ENCODE data around the gene CCDC148.

Gene CCDC148

DNA sequence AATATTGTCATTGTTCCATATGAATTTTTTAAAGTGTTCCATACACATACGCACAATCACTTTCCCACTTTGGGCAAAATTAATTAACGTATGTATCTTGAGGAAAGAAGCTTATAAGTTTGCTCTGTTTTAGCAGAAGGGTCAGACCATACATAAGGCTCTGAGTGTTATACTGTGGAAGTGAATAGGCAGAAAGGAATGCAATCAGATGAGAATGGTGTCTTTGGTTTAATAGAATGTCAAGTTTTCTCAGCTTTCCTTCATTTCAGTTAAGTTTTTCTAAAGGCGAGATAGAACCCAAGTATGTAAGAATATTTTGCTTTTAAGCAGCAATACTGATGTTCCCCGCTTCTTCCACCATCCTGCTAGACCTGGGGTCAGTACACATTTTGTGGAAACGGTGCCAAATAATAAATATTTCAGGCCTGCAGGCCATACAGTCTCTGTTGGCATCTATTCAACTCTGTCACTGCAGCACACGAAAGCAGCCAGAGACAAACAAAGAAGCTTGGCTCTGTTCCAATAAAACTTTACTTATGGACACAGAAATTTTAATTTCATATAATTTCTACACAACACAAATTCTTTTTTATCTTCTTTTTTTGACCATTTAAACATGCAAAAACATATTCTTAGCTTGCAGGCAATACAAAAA lies 254.3 kb downstream of the CCDC148 start:
- DNase-seq, result no peak

DNA sequence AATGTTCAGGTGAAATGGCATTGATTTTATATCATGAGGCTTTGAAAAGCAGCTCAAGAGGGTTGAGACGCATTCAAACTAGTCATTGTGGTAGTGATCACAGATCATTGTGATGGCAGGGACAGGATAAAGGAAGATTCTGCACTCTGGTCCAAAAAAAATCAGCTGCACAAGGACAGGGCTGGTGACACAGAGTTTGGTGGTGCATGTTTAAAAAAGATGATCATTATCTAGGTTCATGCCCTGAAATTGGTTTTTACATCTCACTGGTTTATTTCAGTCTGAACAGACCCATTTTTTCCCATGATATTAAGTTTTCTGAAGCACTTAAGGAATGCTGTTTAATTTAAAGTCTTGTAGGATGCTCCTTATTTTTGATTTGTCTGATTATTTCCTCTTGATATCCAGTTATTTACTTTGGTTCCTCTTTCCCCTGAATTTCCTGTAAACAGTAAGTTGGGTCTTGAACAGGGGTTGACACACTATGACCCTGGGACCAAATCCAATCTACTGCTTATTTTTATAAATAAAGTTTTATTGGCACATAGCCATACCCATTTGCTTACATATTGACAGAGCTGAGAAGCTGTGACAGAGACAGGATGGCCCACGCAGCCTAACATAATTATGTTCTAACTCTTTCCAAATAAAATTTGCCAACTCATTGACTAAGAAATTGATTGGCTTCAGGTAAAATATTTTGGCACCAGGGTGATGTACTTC lies 256.5 kb downstream of the CCDC148 start:
- no peak for DNase-seq

DNA sequence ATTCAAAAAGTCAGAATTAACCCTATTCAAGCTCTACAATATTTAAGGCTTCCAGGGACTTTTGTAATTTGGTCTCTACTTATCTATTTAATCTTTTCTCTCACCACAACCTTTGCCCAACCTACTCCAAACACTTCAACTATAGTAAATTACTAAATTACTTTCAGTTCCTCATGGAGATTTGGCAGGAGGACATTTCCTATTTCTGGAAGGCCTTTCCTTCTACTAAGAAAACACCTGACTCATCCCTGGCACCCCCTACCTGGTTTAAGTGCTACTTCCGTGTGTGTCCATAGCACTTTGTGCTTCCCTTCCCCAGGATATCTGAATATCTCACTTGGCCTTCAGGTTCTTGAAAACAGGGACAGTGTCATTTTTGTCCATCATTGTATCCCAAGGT lies 258.6 kb downstream of the CCDC148 start:
- no peak for DNase-seq

DNA sequence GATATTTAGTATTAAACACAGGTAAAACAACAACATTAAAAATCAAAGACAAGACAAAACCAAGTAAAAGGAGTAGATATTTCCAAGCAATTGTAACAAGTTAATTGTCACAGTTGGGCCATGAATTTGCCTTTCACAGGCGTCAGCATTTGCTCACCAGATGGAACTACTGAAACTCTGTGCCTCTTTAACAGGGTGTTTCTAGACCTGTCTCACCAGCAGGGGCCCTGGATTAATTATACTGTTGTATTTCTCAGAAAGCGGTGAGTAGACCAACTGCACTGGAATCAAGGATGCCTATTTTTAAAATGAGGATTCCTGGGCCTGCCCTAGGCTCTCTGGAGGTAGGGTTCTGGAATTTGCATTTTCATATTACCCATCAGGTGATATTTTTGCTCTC lies 262.3 kb downstream of the CCDC148 start:
- no peak for DNase-seq

DNA sequence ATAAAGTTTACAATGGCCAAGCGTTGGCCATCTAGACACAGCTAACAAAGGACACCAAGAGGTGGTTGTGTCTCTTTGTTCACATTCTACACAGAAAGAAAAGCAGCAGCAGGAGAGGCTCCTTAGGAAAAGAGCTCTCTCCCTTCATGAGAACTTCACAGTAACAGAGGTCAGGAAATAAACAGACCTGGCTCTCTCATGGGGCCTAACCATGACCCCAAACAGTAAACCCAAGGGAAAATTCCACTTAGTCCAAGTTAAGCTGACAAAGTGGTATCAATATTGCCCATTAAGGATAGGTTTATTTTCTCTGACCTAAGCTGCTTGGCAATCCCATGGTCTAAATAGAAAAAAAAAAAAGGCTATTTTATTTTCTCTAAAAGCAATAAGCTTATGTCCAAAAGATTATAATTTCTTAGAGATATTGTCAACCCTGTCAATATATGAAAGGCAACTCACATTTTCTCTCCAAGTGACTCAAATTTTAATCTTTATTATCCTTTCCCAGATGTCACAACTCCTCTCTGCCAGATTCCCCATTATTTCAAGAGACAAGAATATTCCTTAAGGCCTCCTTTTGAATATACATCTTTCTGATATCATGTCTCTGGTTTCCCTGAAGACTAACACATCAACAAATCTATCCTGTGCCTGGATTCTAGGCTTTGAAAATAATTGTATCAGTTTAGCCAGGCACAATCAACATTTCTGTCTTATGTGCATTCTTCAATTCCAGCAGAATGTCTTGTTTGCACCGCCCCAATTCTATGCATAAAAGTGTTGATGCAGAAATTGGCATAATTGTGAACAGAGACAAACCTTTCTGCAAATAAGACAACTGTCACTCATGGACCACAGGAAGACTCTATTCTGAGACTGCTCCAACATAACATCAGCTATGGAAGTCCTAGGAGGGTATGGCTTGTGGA lies 263.8 kb downstream of the CCDC148 start:
- no peak for DNase-seq

DNA sequence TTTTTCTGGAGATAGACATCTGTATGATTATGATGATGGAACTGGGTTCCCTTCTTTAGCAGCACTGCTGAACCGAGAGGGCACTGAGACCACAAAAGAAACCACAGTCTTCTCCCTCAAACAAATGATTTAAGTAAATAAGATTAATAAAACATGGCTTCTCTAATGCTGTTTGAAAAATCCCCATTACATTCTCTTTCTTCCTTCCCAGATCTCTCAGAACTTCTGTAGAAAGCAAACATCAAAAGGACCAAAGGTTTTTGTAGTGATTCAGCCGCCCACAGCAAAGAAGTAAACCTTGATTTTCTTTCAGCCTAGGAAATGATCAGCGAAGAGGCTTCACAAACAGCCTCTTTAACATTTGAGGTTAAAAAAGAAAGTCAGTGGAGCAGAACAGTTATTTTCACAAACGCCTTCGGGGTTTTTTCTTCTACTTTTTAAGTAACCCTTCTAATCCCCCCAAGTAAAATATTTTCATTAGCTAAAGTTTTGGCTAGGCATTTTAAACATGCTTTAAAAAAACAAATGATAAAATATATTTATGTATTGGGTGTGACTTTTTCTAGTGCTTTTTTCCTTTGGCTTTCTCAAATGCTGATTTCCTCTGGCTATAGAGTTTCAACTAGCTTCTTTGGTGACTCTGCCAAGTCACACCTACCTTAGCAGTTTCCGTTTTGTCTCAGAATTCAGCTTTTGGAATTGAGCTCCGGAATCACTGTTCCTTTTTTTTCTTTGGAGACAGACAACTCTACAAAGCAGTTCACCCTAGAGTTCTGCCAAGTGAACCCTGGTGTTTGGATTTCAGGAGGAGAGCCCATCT lies 265.3 kb downstream of the CCDC148 start:
- no peak for DNase-seq

DNA sequence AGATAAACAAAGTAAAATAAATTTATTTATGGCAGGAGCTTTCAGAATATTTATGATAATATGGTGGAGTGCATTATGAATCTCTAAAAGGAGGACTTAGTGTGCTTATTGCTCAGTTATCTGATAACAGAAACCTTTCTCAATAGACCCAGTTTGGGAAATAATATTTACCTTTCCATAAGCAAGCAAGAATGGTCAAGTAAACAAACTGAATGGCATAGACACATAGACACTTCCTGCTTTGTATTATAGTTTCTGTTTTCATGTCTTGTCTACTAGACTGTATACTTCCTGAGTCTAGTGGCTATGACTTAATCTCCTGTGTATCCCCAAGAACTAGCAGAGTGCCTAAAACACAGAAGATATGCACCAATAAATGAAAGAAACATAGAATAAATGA lies 267.0 kb downstream of the CCDC148 start:
- no peak for DNase-seq

DNA sequence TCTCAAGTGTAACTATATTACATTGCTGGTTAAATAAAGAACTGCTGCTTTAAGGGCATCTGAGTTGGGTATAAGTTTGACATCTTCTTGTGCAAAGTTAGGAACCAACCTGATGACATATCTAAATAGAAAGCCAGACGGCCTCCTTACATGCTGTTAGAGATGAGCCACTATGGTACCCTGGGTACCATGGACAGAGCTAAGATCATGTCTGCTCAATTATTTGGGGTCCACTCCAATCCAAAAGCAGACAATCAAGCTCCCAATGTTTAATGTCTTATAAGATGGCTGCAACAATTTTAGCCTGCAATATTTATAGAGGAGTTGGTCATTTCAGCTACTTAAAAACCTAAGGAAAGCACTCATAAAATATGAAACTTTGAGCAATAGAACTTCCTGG lies 268.6 kb downstream of the CCDC148 start:
- DNase-seq, result no peak

DNA sequence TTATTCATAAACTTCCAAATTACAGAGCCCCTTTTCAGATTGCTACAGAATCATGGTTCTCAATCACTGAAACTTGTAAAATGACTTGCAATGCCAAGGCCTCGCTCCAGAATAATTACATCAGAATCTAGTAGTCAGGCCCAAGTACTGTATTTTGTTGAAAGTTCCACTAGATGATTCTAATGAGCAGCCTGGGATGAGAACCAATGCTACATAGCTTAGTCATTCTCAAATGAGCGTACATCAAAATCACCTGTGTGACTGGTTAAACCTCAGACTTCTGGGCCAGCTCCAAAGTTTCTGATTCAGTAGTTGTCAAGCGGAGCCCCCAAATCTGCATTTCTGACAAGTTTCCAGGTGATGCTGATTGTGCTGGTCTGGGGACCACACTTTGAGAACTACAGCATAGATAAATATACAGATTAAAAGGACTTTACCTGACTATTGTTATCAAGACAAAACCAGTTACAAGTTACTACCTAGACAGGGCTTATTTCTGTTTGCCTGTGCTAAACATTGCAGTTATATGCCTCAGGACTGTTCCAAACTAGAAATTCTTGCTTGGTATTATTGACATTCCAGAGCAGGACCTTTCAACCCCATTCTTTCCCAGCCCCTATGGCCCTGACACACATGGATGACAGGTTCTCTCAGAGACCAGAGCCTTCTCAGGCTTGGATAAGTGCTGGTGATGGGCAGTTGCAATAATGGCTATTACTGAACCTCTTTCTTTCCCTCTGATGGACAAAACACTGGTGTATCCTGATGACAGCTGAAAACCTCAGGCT lies 271.8 kb downstream of the CCDC148 start:
- no peak for DNase-seq

DNA sequence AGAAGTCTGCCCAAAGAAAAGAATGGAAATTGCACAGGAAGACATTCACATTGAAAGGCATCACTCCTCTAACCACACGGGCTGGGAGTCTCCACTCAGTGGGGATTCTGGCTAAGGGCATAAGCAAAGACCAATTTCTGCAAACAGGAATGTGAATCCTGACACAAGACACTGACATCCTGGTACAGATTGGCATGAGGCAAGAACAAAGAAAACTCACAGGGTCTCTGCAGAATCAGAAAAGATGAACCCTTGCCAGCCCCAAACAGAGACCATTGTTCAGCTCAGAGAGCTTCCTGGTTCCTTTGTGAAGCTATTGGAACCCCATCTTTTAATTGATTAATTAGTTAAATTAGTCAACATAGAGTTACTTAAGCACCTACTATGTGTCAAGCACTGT lies 272.6 kb downstream of the CCDC148 start:
- no peak for DNase-seq

DNA sequence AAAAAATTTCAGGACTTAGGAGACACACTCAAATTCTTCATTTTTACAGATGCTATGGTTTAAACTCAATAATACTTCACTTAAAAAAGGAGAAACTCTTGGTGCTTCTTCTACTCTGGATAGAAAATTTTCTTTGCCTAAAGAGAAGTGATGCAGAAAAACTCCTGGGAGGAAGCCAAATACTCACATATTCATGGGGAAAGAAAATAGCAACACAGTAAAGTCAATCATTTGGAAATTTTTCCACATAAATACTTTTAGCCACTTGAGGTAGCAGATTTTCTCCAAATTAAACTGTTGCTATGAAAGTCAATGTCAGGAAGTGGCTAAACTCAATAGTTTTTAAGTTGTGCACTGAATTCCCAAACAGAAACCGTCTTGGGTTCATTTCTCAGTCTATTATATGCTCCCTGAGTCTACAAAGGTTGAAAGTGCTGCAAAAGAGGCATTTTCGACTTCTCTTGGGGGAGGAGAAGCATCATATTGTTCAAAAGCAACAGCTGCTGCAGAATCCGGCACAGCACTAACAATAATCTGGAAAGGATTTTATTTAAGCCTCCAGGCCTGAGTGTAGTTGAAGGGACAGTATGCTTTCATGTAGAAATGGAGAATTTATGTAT lies 273.8 kb downstream of the CCDC148 start:
- DNase-seq, result no peak

DNA sequence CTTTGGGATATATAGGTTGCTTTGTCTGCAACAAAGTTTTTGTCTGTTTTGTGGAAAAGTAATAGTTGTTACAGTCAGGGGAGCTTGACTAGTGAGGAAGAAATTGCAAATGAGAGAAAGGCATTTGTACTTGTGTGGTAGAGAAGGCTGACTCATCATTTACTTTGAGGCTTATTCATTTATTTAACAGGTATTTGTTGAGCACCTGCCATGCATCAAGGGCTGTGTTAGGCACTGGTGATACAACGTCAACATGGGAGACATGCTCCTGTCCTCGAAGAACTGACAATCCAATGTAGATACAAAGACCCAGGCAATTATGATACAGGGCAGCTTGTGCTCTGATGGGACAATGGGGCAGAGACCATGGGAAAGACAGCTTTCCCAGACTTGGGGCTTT lies 275.4 kb downstream of the CCDC148 start:
- no peak for DNase-seq

DNA sequence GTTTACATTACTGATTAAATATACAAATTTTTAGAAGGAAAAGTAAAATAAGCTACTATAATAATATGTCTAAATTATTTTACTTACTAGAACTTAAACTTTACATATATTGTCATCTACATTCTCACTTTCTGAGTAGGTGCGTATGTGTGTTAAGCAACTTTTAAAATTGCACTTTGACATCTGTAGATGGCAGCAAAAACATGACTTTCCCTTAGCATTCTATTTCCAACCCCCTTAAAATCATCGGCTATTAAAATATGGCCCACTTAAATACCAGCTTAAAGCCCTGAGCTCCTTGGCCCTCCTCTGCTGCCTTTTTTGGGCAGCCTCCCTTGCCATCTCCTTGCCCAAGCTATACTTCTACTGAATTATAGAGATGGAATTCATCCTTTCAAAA lies 276.9 kb downstream of the CCDC148 start:
- peak; percentile 17 for DNase-seq

DNA sequence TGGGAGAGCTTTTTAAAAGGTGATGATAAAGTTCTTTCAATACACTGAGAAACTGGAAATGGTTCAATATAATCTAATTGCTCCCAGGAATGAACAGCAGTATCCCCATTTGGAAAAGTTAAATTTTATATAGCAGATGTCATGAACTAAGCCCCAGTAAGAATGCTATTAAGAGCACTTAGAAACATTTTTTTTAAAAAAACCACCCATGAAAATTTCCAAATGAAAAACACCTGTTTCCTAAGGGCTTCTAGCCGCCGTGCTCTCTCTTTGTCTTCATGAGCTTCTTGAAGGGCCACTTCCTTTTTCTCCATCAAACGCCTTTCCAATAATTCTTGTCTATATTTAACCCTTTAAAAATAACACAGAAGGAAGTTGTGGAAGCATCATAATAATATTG lies 277.9 kb downstream of the CCDC148 start:
- DNase-seq, result no peak

DNA sequence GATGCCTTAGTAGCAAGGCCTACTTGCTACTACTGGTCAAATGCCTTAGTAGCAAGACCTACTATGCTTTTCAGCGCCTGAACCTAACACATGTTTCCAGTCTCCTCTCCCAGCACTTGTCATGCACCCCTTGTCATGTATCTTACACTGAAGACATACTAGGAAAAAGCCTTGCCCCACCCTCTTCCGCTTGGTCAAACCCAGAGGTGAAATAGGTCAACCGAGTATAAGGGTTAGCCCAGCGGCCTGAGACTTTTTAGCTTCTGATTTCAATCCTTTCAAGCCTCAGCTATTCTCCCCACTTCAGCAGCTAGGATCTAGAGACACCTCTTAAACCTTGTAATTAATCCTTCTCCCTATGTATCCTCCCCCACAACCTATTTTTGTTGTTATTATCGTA lies 281.6 kb downstream of the CCDC148 start:
- no peak for DNase-seq

DNA sequence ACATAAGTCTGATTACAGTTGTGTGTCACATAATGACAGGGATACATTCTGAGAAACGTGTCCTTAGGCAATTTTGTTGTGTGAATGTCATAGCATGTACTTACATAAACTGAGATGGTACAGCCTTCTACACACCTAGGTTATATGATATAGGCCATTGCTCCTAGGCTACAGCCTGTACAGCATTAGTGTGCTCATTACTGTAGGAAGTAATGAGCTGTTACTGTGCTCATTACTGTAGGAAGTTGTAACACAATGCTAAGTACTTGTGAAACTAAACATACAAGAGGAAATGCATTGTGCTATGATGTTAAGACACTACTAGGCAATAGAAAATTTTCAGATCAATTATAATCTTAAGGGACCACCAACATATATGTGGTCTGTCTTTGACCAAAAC lies 282.1 kb downstream of the CCDC148 start:
- no peak for DNase-seq

DNA sequence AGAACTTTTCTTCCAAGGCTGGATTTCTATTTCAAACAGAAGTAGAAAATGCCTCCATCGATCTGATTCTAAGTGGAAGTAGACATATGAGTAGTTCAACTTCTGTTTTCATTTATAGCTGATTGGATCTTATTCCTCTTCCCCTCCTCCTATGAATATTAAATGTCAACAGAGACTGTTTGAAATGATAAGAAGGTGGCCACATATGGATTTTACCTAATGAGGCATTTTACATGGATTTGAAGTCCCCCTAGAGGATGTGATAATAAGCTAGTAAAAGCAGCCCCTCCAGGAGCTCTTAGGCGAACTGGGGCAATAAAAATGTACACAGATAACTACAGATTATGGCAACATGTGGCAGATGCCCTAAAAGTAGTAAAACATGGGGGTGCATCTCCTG lies 283.8 kb downstream of the CCDC148 start:
- no peak for DNase-seq

DNA sequence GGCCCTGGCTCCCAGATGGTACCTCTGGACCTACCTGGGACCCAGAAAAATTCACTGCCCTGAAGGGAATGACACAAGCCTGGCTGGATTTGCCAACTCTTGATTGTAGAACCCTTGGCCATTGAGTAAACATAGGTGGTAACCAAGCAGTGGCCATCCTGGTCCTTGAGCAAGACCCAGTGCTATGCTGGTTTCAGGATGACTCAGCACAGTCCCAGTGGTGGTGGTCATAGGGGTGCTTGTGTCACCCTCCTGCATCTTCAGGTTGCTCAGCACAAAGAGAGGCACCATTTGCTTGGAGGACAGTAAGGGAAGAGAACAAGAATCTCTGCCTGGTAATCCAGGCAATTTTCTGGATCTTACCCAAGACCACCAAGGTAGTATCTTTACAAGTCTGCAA lies 302.0 kb downstream of the CCDC148 start:
- DNase-seq, result no peak

DNA sequence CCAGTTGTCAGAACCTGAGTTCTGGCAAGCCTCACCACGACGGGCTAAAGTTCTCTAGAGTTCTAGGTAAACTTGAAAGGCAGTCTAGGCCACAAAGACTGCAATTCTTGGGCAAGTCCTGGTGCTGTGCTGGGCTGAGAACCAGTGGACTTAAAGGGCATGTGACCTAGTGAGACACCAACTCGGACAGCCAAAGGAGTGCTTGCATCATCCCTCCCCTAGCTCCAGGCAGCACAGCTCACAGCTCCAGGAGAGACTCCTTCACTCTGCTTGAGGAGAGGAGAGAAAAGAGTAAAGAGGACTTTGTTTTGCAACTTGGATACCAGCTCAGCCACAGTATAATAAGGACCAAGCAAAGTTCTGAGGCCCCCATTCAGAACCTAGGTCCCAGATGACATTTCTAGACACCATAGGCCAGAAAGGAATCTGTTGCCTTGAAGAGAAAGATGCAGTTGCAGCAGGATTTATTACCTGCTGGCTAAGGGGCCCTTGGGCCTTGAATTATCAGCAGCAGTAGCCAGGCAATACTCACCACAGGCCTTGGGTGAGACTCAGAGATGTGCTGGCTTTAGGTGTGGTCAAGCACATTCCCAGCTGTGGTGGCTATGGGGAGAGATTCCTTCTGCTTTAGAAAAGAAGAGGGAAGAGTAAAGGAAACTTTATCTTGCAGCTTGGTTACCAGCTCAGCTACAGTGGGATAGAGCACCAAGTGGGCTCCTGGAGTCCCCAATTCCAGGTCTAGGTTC lies 303.1 kb downstream of the CCDC148 start:
- DNase-seq, result no peak

DNA sequence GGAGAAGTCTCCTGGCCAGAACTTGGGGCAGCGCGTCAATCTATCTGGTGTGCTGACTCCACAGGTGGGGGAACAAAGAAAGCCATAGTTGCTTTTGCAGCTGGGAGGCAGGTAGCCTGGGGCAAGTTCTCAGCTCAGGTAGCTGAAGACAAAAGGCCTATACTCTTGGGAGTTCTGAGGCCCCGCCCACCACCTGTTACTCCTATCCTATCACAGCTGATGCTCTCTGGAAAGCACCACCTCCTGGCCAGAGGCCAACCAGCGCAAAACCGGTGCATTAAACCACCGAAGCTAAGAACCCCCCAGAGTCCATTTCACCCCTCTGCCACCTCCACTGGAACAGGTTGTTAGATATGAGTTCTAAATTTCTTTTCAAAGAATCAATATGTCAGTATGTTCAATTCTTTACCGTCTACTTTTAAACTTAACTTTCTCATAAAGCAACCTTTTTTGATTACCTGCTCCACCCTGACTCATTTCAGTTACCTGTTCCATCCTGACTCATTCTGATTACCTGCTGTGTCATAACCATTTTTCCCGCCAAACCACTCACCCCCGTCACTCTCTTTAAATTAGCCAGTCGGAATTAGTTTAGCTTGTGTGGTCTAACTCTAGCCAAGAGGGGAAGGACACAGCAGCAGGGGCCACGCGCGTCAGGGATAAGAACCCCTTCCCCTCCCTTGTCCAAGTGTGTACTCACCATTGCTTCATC lies 311.5 kb downstream of the CCDC148 start:
- DNase-seq, result no peak

All from NCI-H2227 treated with DMSO at 0.1 percent for 48 hours (cell line).